H9 (cell line): ENCODE measurements around the gene OR52E4. TPM values are rescaled to one million over a fixed set of nuclear protein-coding genes. Genes with fewer than 3 reads are reported as not detected.

Experiments
- DNase-seq: peaks from one replicate; pipeline ENCODE4 v3.0.0-alpha.2; 2017
- H2AFZ ChIP-seq: one replicate; pipeline ENCODE4 v1.6.1; 2013; ENCODE audit warnings: mild to moderate bottlenecking, low read length, control low read depth, moderate library complexity
- H2AK5ac ChIP-seq: 2 replicates; pipeline ENCODE4 v1.6.1; 2013; ENCODE audit warnings: low read length, control low read depth, mixed read lengths; ENCODE audit not compliant: insufficient read length
- H2BK120ac ChIP-seq: one replicate; pipeline ENCODE4 v1.6.1; 2013; ENCODE audit warnings: low read depth, mild to moderate bottlenecking, low read length, control low read depth, inconsistent platforms; ENCODE audit not compliant: poor library complexity, severe bottlenecking
- H2BK12ac ChIP-seq: 2 replicates; pipeline ENCODE4 v1.6.1; 2013; ENCODE audit warnings: low read length, control low read depth, mixed read lengths, low read depth; ENCODE audit not compliant: insufficient read length
- H2BK15ac ChIP-seq: 2 replicates; pipeline ENCODE4 v1.6.1; 2013; ENCODE audit warnings: low read depth, low read length, control low read depth
- H2BK20ac ChIP-seq: one replicate; pipeline ENCODE4 v1.6.1; 2013; ENCODE audit warnings: low read depth, mild to moderate bottlenecking, low read length, control low read depth, inconsistent platforms; ENCODE audit not compliant: poor library complexity, severe bottlenecking
- H2BK5ac ChIP-seq: 2 replicates; pipeline ENCODE4 v1.6.1; 2013; ENCODE audit warnings: low read length, control low read depth, mixed read lengths; ENCODE audit not compliant: insufficient read length
- H3K14ac ChIP-seq: 2 replicates; pipeline ENCODE4 v1.6.1; 2013; ENCODE audit warnings: low read length, control low read depth; ENCODE audit not compliant: insufficient read depth
- H3K18ac ChIP-seq: 2 replicates; pipeline ENCODE4 v1.6.1; 2013; ENCODE audit warnings: low read depth, mild to moderate bottlenecking, mixed read lengths, low read length, control low read depth; ENCODE audit not compliant: insufficient read length
- H3K23ac ChIP-seq: 2 replicates; pipeline ENCODE4 v1.6.1; 2013; ENCODE audit warnings: low read length, control low read depth, mixed read lengths, low read depth; ENCODE audit not compliant: insufficient read length
- H3K23me2 ChIP-seq: 2 replicates; pipeline ENCODE4 v1.6.1; 2013; ENCODE audit warnings: low read depth, mild to moderate bottlenecking, mixed read lengths, low read length, control low read depth; ENCODE audit not compliant: insufficient read length, poor library complexity, severe bottlenecking
- H3K27ac ChIP-seq: 2 replicates; pipeline ENCODE4 v1.5.1; 2013; ENCODE audit warnings: low read length, control low read depth, mixed read lengths, low read depth; ENCODE audit not compliant: insufficient read length
- H3K27me3 ChIP-seq: 2 replicates; pipeline ENCODE4 v1.6.1; 2013; ENCODE audit warnings: low read length, control low read depth, inconsistent platforms; ENCODE audit not compliant: insufficient read depth
- H3K4ac ChIP-seq: 2 replicates; pipeline ENCODE4 v1.6.1; 2013; ENCODE audit warnings: low read depth, mild to moderate bottlenecking, control low read depth, inconsistent platforms, low read length, moderate library complexity
- H3K4me1 ChIP-seq: 2 replicates; pipeline ENCODE4 v1.6.1; 2013; ENCODE audit warnings: low read length, control low read depth, inconsistent platforms; ENCODE audit not compliant: insufficient read depth
- H3K4me2 ChIP-seq: 2 replicates; pipeline ENCODE4 v1.6.1; 2013; ENCODE audit warnings: low read length, control low read depth, mixed read lengths; ENCODE audit not compliant: insufficient read length, insufficient read depth
- H3K56ac ChIP-seq: 2 replicates; pipeline ENCODE4 v1.6.1; 2013; ENCODE audit warnings: low read depth, mild to moderate bottlenecking, mixed read lengths, low read length, control low read depth; ENCODE audit not compliant: insufficient read length
- H3K79me1 ChIP-seq: 2 replicates; pipeline ENCODE4 v1.6.1; 2013; ENCODE audit warnings: low read depth, mild to moderate bottlenecking, moderate library complexity, low read length, control low read depth, inconsistent platforms; ENCODE audit not compliant: insufficient read depth, poor library complexity, severe bottlenecking
- H3K79me2 ChIP-seq: 2 replicates; pipeline ENCODE4 v1.6.1; 2013; ENCODE audit warnings: low read length, control low read depth, inconsistent platforms; ENCODE audit not compliant: insufficient read depth
- H3K9ac ChIP-seq: 2 replicates; pipeline ENCODE4 v1.6.1; 2013; ENCODE audit warnings: low read length, control low read depth, mixed read lengths; ENCODE audit not compliant: insufficient read length; ENCODE audit errors: extremely low read depth
- H3K9me3 ChIP-seq: one replicate; pipeline ENCODE4 v1.6.1; 2013; ENCODE audit warnings: low read depth, low read length, inconsistent platforms; ENCODE audit not compliant: control insufficient read depth
- H3T11ph ChIP-seq: one replicate; pipeline ENCODE4 v1.6.1; 2013; ENCODE audit warnings: mild to moderate bottlenecking, low read length, control low read depth, inconsistent platforms
- H4K20me1 ChIP-seq: one replicate; pipeline ENCODE4 v1.6.1; 2013; ENCODE audit not compliant: control insufficient read depth, insufficient read length, insufficient read depth
- H4K5ac ChIP-seq: 2 replicates; pipeline ENCODE4 v1.6.1; 2013; ENCODE audit warnings: low read depth, mild to moderate bottlenecking, mixed read lengths, low read length, control low read depth; ENCODE audit not compliant: insufficient read length
- H4K8ac ChIP-seq: replicated peaks from 2 replicates; pipeline ENCODE4 v1.6.1; 2013; ENCODE audit warnings: low read length, control low read depth, mixed read lengths, low read depth; ENCODE audit not compliant: insufficient read length
- H4K91ac ChIP-seq: 2 replicates; pipeline ENCODE4 v1.6.1; 2013; ENCODE audit warnings: low read depth, mild to moderate bottlenecking, moderate library complexity, mixed read lengths, low read length, control low read depth; ENCODE audit not compliant: insufficient read length
- H3K27ac Mint-ChIP-seq, 3 experiments: 2 replicates in 2 of 3; 3 replicates in 1 of 3; pipeline ENCODE4 v1.8.0; 2020 to 2021; ENCODE audit warnings: mixed read lengths in 3 of 3, mild to moderate bottlenecking in 1 of 3, moderate library complexity in 1 of 3
- H3K27me3 Mint-ChIP-seq: 2 replicates; pipeline ENCODE4 v1.8.0; 2021; ENCODE audit warnings: low read depth, mild to moderate bottlenecking, moderate library complexity, mixed read lengths
- H3K36me3 Mint-ChIP-seq, 3 experiments: 2 replicates in 2 of 3; 3 replicates in 1 of 3; pipeline ENCODE4 v1.8.0; 2020 to 2021; ENCODE audit warnings: low read depth in 3 of 3, mixed read lengths in 3 of 3; ENCODE audit not compliant: insufficient read depth in 1 of 3
- H3K4me1 Mint-ChIP-seq, 2 experiments: 2 replicates each; pipeline ENCODE4 v1.8.0; 2020; ENCODE audit warnings: mixed read lengths in 2 of 2
- H3K4me3 Mint-ChIP-seq, 2 experiments: 2 replicates in 1 of 2; 3 replicates in 1 of 2; pipeline ENCODE4 v1.8.0; 2020 to 2021; ENCODE audit warnings: mild to moderate bottlenecking in 2 of 2, mixed read lengths in 2 of 2, moderate library complexity in 1 of 2
- H3K9me3 Mint-ChIP-seq, 2 experiments: 2 replicates in 1 of 2; 3 replicates in 1 of 2; pipeline ENCODE4 v1.8.0; 2020; ENCODE audit warnings: mild to moderate bottlenecking in 2 of 2, mixed read lengths in 2 of 2, moderate library complexity in 1 of 2
- total RNA-seq: library from RNA; stranded (reverse); gene quantifications from 2 replicates; pipeline ENCODE4 v1.2.1, GENCODE V29; 2021
- TF ChIP-seq, protein P1 (sequence below): fragments of 200-600 bp; sonication (generic); conservative IDR thresholded peaks from 3 replicates; pipeline ENCODE4 v1.8.0; 2021; ENCODE audit warnings: antibody characterized with exemption, mild to moderate bottlenecking

Gene OR52E4
- total RNA-seq, 1 experiment from 2014 or later, result not detected

DNA sequence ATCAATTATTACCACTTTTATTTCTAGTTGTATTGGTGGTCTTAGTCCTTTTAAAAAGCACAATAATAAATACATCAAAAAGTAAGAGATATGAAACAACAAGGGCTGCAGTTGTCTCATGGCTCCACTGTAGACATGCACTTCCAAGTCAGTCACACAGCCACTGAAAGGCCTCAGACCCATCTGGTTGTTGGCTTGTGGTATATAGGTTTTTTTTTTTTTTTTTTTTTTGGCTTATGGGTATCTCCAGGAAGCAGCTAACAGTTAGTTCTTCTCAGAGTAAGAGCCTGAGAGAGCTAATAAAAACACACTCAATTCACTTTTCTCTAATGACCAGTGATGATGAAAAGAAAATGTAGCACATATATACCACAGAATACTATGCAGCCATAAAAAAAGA lies 32.7 kb upstream of the OR52E4 start:
- H4K91ac ChIP-seq, result no peak overlapping the region
- no peak overlapping the region for H3K27ac Mint-ChIP-seq
- H2BK15ac ChIP-seq, result no peak overlapping the region
- no peaks in the 10 kb centered on the region for H3K27me3 ChIP-seq
- no peak for DNase-seq
- H3K23me2 ChIP-seq, result no peaks in the 10 kb centered on the region
- H3K4me1 Mint-ChIP-seq, result no peaks in the 10 kb centered on the region
- H3K18ac ChIP-seq, result no peak overlapping the region
- H3K79me2 ChIP-seq, result no peaks in the 10 kb centered on the region
- no peak overlapping the region for H2BK12ac ChIP-seq
- H2BK5ac ChIP-seq, result no peak overlapping the region
- no peak overlapping the region for H3K27ac ChIP-seq
- 0 out of 5 replicates have a peak, but pooled peaks cover 0 to 2% of the 10 kb centered on the region in 2 experiments for H3K9me3 Mint-ChIP-seq
- H2AK5ac ChIP-seq, result no peak overlapping the region
- no peak overlapping the region for H4K5ac ChIP-seq
- H3T11ph ChIP-seq, result no peak overlapping the region
- H2BK20ac ChIP-seq, result no peak overlapping the region
- H3K27me3 Mint-ChIP-seq, result no peaks in the 10 kb centered on the region; the same call in 1 of the 2 replicates
- H2AFZ ChIP-seq, result no peak overlapping the region
- H2BK120ac ChIP-seq, result no peak overlapping the region
- H3K23ac ChIP-seq, result no peak overlapping the region
- H3K79me1 ChIP-seq, result no peaks in the 10 kb centered on the region
- no peak overlapping the region for H3K4ac ChIP-seq
- H3K4me1 ChIP-seq, result no peaks in the 10 kb centered on the region
- H3K4me2 ChIP-seq, result no peak overlapping the region
- H4K8ac ChIP-seq, result no peak overlapping the region
- no peaks in the 10 kb centered on the region for H3K36me3 Mint-ChIP-seq
- no peaks in the 10 kb centered on the region for H3K9me3 ChIP-seq
- no peak overlapping the region for H3K14ac ChIP-seq
- no peaks in the 10 kb centered on the region for H4K20me1 ChIP-seq
- TF ChIP-seq, protein P1, sequence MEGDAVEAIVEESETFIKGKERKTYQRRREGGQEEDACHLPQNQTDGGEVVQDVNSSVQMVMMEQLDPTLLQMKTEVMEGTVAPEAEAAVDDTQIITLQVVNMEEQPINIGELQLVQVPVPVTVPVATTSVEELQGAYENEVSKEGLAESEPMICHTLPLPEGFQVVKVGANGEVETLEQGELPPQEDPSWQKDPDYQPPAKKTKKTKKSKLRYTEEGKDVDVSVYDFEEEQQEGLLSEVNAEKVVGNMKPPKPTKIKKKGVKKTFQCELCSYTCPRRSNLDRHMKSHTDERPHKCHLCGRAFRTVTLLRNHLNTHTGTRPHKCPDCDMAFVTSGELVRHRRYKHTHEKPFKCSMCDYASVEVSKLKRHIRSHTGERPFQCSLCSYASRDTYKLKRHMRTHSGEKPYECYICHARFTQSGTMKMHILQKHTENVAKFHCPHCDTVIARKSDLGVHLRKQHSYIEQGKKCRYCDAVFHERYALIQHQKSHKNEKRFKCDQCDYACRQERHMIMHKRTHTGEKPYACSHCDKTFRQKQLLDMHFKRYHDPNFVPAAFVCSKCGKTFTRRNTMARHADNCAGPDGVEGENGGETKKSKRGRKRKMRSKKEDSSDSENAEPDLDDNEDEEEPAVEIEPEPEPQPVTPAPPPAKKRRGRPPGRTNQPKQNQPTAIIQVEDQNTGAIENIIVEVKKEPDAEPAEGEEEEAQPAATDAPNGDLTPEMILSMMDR, result no peak
- no peak overlapping the region for H3K4me3 Mint-ChIP-seq
- H3K9ac ChIP-seq, result no peak overlapping the region
- no peak overlapping the region for H3K56ac ChIP-seq
